ENCODE measurements around the gene UCN2. TPM values are rescaled to one million over a fixed set of nuclear protein-coding genes. Genes with fewer than 3 reads are reported as not detected.

UCN2 gene
- polyA plus RNA-seq, 1 experiment, result 4.5 TPM

- no peak for TF ChIP-seq CTCF (IDR thresholded peaks at IDR 0.05; ENCODE audit: insufficient read depth, low read depth, low read length)
- CTCF ChIA-PET, result interaction anchor here (1.3 kb wide), 1 partner anchor 18 kb away, joined by 3 read pairs; no protein-coding TSS in a partner anchor
- Histone ChIP-seq H3K4me3 (ENCODE audit: low read depth, low read length) (no peak overlapping the region), H3K27me3 (ENCODE audit: control insufficient read depth, insufficient read depth, low read length) (no peaks in the 10 kb centered on the region), H3K36me3 (ENCODE audit: control insufficient read depth, insufficient read depth, low read length) (peaks cover 56% of the 10 kb centered on the region)
- no peak for DNase-seq (ENCODE audit: low read depth)
- POLR2A ChIA-PET, result no interaction called here
Measured at GRCh38 chr3:48576647-48577046, 13.1 kb upstream of the UCN2 start.

- no peaks in the 10 kb centered on the region for H3K27me3 ChIP-seq (ENCODE audit: control insufficient read depth, insufficient read depth, low read length)
- no peak overlapping the region for H3K4me3 ChIP-seq (ENCODE audit: low read depth, low read length)
- no peak for TF ChIP-seq CTCF (IDR thresholded peaks at IDR 0.05; ENCODE audit: insufficient read depth, low read depth, low read length)
- H3K36me3 ChIP-seq (ENCODE audit: control insufficient read depth, insufficient read depth, low read length), result peaks cover 57% of the 10 kb centered on the region
- DNase-seq (ENCODE audit: low read depth), result no peak
- POLR2A ChIA-PET, result no interaction called here
- CTCF ChIA-PET, result interaction anchor here (1.4 kb wide), 1 partner anchor 60 kb away, joined by 4 read pairs; the partner anchor contains the start of gene SLC26A6
Measured at GRCh38 chr3:48575366-48575765, 11.8 kb upstream of the UCN2 start.

GRCh38 chr3:48573973-48574585 is 10.5 kb upstream of the UCN2 start:
- no peak for TF ChIP-seq CTCF (IDR thresholded peaks at IDR 0.05; ENCODE audit: insufficient read depth, low read depth, low read length)
- POLR2A ChIA-PET, result no interaction called here
- no peaks in the 10 kb centered on the region for H3K27me3 ChIP-seq (ENCODE audit: control insufficient read depth, insufficient read depth, low read length)
- no peak overlapping the region for H3K4me3 ChIP-seq (ENCODE audit: low read depth, low read length)
- H3K36me3 ChIP-seq (ENCODE audit: control insufficient read depth, insufficient read depth, low read length), result peaks cover 53% of the 10 kb centered on the region
- DNase-seq (ENCODE audit: low read depth), result no peak
- CTCF ChIA-PET, result no interaction called here

DNA sequence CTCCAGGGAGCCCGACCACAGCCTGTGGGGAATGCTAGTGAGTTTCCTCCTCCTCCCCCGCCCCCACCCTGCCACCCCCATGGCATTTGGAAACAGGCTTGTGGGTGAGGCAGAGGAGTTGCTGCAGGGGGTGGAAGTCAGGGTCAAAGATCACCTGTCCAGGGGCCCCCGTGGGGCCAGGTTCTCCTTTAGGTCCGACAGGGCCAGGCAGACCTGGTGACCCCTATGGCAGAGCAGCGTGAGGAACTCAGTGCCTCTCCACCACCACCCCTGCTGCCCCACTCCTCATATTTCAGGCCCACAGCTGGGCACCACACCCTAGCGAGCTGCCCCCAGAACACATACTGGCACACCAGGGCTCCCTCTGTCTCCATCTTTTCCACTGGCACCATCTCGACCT is 8.9 kb upstream of the UCN2 start:
- ChIA-PET CTCF (no interaction called here), POLR2A (no interaction called here)
- DNase-seq (ENCODE audit: low read depth), result no peak
- no peak overlapping the region for H3K4me3 ChIP-seq (ENCODE audit: low read depth, low read length)
- H3K36me3 ChIP-seq (ENCODE audit: control insufficient read depth, insufficient read depth, low read length), result peaks cover 48% of the 10 kb centered on the region
- TF ChIP-seq CTCF (IDR thresholded peaks at IDR 0.05; ENCODE audit: insufficient read depth, low read depth, low read length), result no peak
- no peaks in the 10 kb centered on the region for H3K27me3 ChIP-seq (ENCODE audit: control insufficient read depth, insufficient read depth, low read length)

- peaks cover 42% of the 10 kb centered on the region for H3K36me3 ChIP-seq (ENCODE audit: control insufficient read depth, insufficient read depth, low read length)
- TF ChIP-seq CTCF (IDR thresholded peaks at IDR 0.05; ENCODE audit: insufficient read depth, low read depth, low read length), result no peak
- POLR2A ChIA-PET, result no interaction called here
Measured at GRCh38 chr3:48571938-48572337, 8.4 kb upstream of the UCN2 start.

More at GRCh38 chr3:48571938-48572337, 8.4 kb upstream of the UCN2 start:
- Histone ChIP-seq H3K27me3 (ENCODE audit: control insufficient read depth, insufficient read depth, low read length) (no peaks in the 10 kb centered on the region), H3K4me3 (ENCODE audit: low read depth, low read length) (no peak overlapping the region)
- DNase-seq (ENCODE audit: low read depth), result no peak
- CTCF ChIA-PET, result interaction anchor here (1.8 kb wide), 1 partner anchor 11 kb away, joined by 6 read pairs; no protein-coding TSS in a partner anchor

Data from BJ (cell line).